Endothelial cell of umbilical vein (primary cell): ENCODE results near the gene FBXL12. TPM values are rescaled to one million over a fixed set of nuclear protein-coding genes. Genes with fewer than 3 reads are reported as not detected.

Experiments
- BruUV-seq: library from RNA; stranded (reverse); fragments of 400-500 nt; replicated peaks from 2 replicates; lab custom pipeline; 2021; lab: Mats Ljungman, UMichigan
- CTCF ChIA-PET: fragments of 300-600, 350-600 bp; sonication (Branson Sonifier 250); formaldehyde crosslinking; loops from one replicate; lab custom pipeline; 2021; ENCODE audit warnings: antibody characterized with exemption, inconsistent platforms; lab: Charles Lee
- POLR2A ChIA-PET: fragments of 300-600, 350-600 bp; sonication (Branson Sonifier 250); formaldehyde crosslinking; loops from one replicate; lab custom pipeline; 2021; ENCODE audit warnings: antibody characterized with exemption, inconsistent platforms; lab: Charles Lee
- DNase-seq: peaks from one replicate; pipeline ENCODE4 v3.0.0-alpha.2; 2011; ENCODE audit warnings: low read depth, low spot score
- FAIRE-seq: peaks from 2 replicates; lab custom pipeline; 2011; peaks lifted over from hg19 to GRCh38; lab: Jason Lieb, UNC
- H2AFZ ChIP-seq: 2 replicates; pipeline ENCODE4 v1.6.0; 2012; ENCODE audit warnings: low read depth, low read length, control low read depth, inconsistent platforms
- H3K27ac ChIP-seq: 2 replicates; pipeline ENCODE4 v1.5.1; 2011; ENCODE audit warnings: low read depth, mild to moderate bottlenecking, control low read depth, low read length, moderate library complexity; ENCODE audit not compliant: insufficient read depth
- H3K27me3 ChIP-seq, 2 experiments: 2 replicates each; pipeline versions ENCODE4 v1.6.0 to v1.6.1; 2011; ENCODE audit warnings: low read length in 2 of 2, mixed read lengths in 1 of 2; ENCODE audit not compliant: control insufficient read depth in 2 of 2, insufficient read depth in 2 of 2
- H3K36me3 ChIP-seq, 2 experiments: 2 replicates in 1 of 2; 3 replicates in 1 of 2; pipeline ENCODE4 v1.5.1; 2011; ENCODE audit warnings: low read length in 2 of 2, mild to moderate bottlenecking in 1 of 2, moderate library complexity in 1 of 2; ENCODE audit not compliant: control insufficient read depth in 2 of 2, insufficient read depth in 2 of 2; ENCODE audit errors: extremely low read depth in 1 of 2
- H3K4me1 ChIP-seq: 3 replicates; pipeline ENCODE4 v1.5.1; 2011; ENCODE audit warnings: mild to moderate bottlenecking, low read length; ENCODE audit not compliant: control insufficient read depth, insufficient read depth; ENCODE audit errors: extremely low read depth
- H3K4me2 ChIP-seq: 2 replicates; pipeline ENCODE4 v1.6.1; 2011; ENCODE audit warnings: low read length, control low read depth, mixed read lengths; ENCODE audit not compliant: insufficient read depth
- H3K4me3 ChIP-seq, 3 experiments: fragments of 200-600 bp in 1 of 3; sonication (generic), shearing (Covaris generic) in 1 of 3; replicated peaks in 1 of 3; 2 replicates each; pipeline ENCODE4 v1.5.1; 2011 to 2016; ENCODE audit warnings: control low read depth in 3 of 3, low read length in 3 of 3, mild to moderate bottlenecking in 2 of 3, inconsistent platforms in 1 of 3, low read depth in 1 of 3, moderate library complexity in 1 of 3; ENCODE audit not compliant: insufficient read depth in 1 of 3
- H3K79me2 ChIP-seq: 2 replicates; pipeline ENCODE4 v1.6.0; 2012; ENCODE audit warnings: low read length, inconsistent platforms; ENCODE audit not compliant: control insufficient read depth, insufficient read depth
- H3K9ac ChIP-seq: replicated peaks from 2 replicates; pipeline ENCODE3; 2011; ENCODE audit warnings: low read length, control low read depth; ENCODE audit not compliant: insufficient read depth; ENCODE audit errors: extremely low read depth
- H3K9me1 ChIP-seq: replicated peaks from 3 replicates; pipeline ENCODE4 v1.6.0; 2011; ENCODE audit warnings: mild to moderate bottlenecking, low read length; ENCODE audit not compliant: control insufficient read depth, insufficient read depth; ENCODE audit errors: extremely low read depth
- H3K9me3 ChIP-seq: replicated peaks from 2 replicates; pipeline ENCODE4 v1.5.1; 2012; ENCODE audit warnings: low read length, inconsistent platforms; ENCODE audit not compliant: control insufficient read depth, insufficient read depth
- H4K20me1 ChIP-seq: replicated peaks from 2 replicates; pipeline ENCODE3; 2011; ENCODE audit warnings: mild to moderate bottlenecking, low read length; ENCODE audit not compliant: control insufficient read depth, insufficient read depth; ENCODE audit errors: extremely low read depth
- FOS ChIP-seq: IDR thresholded peaks from 2 replicates; pipeline ENCODE4 v1.6.1; 2011; ENCODE audit warnings: mild to moderate bottlenecking, low read length, moderate library complexity, borderline replicate concordance; ENCODE audit not compliant: insufficient read depth
- GATA2 ChIP-seq: IDR thresholded peaks from 2 replicates; pipeline ENCODE4 v1.7.0; 2011; ENCODE audit warnings: low read depth, mild to moderate bottlenecking, moderate library complexity, mixed read lengths, low read length; ENCODE audit not compliant: insufficient read length, insufficient read depth
- MYC ChIP-seq: IDR thresholded peaks from one replicate; pipeline ENCODE4 v1.6.1; 2011; ENCODE audit warnings: mild to moderate bottlenecking, low read depth, low read length
- dilution Hi-C: fragments of 300-500 bp; cut with MboI; formaldehyde crosslinking; loops from one replicate; pipeline ENCODE4 v1.15.0; 2019; ENCODE audit warnings: low sequenced_read_pairs; ENCODE audit not compliant: extremely low pct_ligation_motif_present
- intact Hi-C: fragments of 100-400 bp; cut with micrococcal nuclease; formaldehyde crosslinking; loops from one replicate; pipeline ENCODE4 v1.10.0; 2022
- polyA plus RNA-seq, 4 experiments: library from polyadenylated mRNA; depleted of rRNA in 3 of 4; stranded (reverse) in 3 of 4; unstranded in 1 of 4; fragments of >200 nt; gene quantifications; 2 replicates each; pipeline versions ENCODE4 v1.2.1 to v1.2.3, GENCODE V29; 2011 to 2012; ENCODE audit warnings: missing spikeins in 1 of 4
- total RNA-seq: library from RNA; stranded (reverse); gene quantifications from 2 replicates; pipeline ENCODE4 v1.2.3, GENCODE V29; 2021

Gene FBXL12
- total and polyA plus RNA-seq, 2 donors (not counting 3 experiments of a cell fraction or from before 2014, with no cell fraction given) = 26.9 to 33.3 TPM

DNA sequence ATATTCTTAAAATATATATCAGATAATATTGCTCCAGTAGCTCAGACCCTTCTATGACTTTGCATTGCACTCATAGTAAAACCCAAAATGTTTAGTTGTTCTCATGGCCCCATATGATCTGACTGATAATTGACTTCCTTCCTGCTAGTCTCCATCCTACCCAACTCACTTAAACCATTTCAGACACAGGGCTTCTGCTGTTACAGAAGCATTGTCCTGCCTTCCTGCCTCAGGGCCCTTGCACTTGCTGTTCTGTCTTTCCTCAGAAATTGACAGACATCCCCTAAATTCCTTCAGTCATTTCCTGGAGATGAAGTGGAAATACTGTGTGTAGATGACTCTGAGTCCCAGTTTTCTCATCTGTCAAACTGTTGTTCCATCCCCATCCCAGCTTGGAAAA lies 19.7 kb downstream of the FBXL12 start:
- ChIA-PET POLR2A (no interaction called here), CTCF (interaction anchor here (0.9 to 2.0 kb wide), 5 partner anchors 36 to 594 kb away, joined by 3 to 17 read pairs (median 4); partner anchors contain the start of gene PIN1)
- dilution Hi-C loops = loop anchor here (10.0 kb wide), 1 partner anchor 174 kb away; the partner anchor contains the start of gene ZNF561
- Histone ChIP-seq H3K9ac (no peak overlapping the region), H3K27ac (no peak overlapping the region), H4K20me1 (no peaks in the 10 kb centered on the region), H3K4me1 (no peaks in the 10 kb centered on the region), H2AFZ (no peak overlapping the region), H3K27me3 (no peaks in the 10 kb centered on the region), H3K9me3 (no peaks in the 10 kb centered on the region), H3K36me3 (no peaks in the 10 kb centered on the region), H3K4me2 (no peak overlapping the region), H3K4me3 (no peak overlapping the region), H3K9me1 (no peaks in the 10 kb centered on the region), H3K79me2 (no peaks in the 10 kb centered on the region)
- intact Hi-C loops = no loop called here
- no TSS peak for BruUV-seq
- TF ChIP-seq FOS = no peak
- DNase-seq (no peak), FAIRE-seq (no peak)

DNA sequence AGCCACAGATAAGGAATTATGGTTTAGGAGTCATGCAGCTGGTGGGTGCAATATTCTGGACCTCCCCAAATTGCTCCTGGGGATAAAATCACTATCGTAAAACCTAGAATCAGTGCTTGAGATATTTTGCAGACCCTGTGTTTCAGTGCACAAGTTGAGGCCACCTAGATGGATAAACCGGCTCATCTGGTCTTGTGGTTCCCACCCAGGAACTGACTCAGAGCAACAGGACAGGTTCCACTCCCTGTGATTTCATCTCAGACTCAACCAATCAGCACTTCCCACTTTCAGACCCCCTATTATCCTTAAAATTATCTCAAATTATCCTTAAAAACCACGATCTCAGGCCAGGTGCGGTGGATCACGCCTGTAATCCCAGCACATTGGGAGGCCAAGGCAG lies 21.0 kb downstream of the FBXL12 start:
- BruUV-seq = no TSS peak
- FAIRE-seq = no peak
- Histone ChIP-seq H4K20me1 (no peaks in the 10 kb centered on the region), H3K9me1 (no peaks in the 10 kb centered on the region), H3K27me3 (no peaks in the 10 kb centered on the region), H3K79me2 (no peaks in the 10 kb centered on the region), H3K9ac (no peak overlapping the region), H3K9me3 (no peaks in the 10 kb centered on the region), H3K4me3 (no peak overlapping the region), H3K4me1 (no peaks in the 10 kb centered on the region), H3K27ac (no peak overlapping the region), H2AFZ (no peak overlapping the region), H3K36me3 (no peaks in the 10 kb centered on the region), H3K4me2 (no peak overlapping the region)
- dilution Hi-C loops = loop anchor here (10.0 kb wide), 1 partner anchor 173 kb away; the partner anchor contains the start of gene ZNF561
- no peak for DNase-seq
- TF ChIP-seq MYC (no peak), GATA2 (no peak)
- ChIA-PET POLR2A (no interaction called here), CTCF (interaction anchor here (0.6 to 2.0 kb wide), 5 partner anchors 172 to 522 kb away, joined by 3 to 17 read pairs (median 6); no protein-coding TSS in a partner anchor)
- intact Hi-C loops = loop anchor here (2.0 kb wide), 1 partner anchor 363 kb away; the partner anchor contains the start of gene ZNF266
